Activated effector memory CD4-positive, alpha-beta T cell treated with Interleukin-2 at 50 U/mL for 16 hours (primary cell): ENCODE results near the gene RPRD1A.

Experiments used
- DNase-seq: peaks from one replicate; pipeline ENCODE4 v3.0.0-alpha.2; 2020

RPRD1A gene

DNA sequence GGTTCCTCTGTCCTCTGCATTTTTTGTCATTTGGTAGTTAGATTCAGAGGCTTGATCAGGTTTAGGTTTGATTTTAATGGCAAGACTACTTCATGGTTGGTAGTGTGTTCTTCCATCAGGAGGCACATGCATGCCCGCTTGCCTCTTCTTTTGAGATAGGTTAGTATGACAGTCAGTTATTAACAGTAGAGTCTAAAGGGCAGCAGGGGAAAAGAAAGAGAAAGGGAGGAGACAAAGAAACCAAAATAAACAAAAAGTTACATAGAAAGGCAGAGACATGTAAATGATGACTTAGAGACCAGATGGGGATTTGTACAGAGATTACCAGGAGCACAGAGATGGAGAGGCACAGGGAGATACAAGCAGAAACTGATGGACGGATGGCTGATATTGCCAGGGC, 105.0 kb downstream of the RPRD1A start:
- no peak for DNase-seq

DNA sequence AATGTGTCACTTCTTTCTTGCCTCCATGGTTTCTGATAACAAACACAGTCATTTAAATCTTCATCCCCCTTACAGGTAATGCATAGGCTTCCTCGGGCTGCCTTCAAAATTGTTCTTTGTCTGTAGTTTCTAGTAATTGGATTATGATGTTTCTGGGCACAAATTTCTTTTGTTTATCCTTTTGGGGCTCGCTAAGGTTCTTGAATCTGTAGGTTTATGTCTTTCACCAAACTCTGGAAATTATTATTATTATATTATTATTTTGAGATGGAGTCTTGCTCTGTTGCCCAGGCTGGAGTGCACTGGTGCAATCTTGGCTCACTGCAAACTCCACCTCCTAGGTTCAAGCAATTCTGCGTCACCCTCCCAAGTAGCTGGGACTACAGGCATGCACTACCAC, 111.1 kb downstream of the RPRD1A start:
- no peak for DNase-seq

DNA sequence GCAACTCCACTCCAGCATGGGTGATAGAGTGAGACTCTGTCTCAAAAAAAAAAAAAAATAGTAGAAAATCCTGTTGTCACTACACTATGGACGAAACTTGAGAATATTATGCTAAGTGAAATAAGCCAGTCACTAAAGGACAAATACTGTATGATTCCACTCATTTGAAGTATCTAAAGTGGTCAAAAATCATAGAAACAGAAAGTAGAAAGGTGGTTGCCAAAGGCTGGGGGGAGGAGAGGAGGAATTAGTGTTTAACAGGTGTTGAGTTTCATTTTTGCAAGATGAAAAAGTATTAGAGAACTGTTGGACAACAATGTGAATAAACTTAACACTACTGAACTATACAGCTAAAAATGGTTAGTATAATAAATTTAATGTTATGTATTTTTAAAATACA, 113.7 kb downstream of the RPRD1A start:
- DNase-seq: no peak

DNA sequence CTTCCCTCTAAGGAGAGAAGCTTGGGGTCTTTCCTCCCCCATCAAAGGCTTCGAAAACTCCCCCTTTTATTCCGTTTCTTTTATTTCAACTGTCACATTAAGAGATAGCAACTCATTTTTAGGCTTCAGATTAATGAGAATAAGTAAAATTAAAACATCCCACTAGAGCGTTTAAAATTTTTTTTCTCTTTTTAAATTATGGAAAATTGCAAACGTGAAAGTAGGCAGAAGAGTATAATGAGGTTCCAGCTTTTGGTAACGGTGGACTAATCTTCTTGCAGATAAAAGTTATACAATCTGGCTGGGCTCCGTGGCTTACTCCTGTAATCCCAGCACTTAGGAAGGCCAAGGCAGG, 116.8 kb downstream of the RPRD1A start:
- DNase-seq: no peak

DNA sequence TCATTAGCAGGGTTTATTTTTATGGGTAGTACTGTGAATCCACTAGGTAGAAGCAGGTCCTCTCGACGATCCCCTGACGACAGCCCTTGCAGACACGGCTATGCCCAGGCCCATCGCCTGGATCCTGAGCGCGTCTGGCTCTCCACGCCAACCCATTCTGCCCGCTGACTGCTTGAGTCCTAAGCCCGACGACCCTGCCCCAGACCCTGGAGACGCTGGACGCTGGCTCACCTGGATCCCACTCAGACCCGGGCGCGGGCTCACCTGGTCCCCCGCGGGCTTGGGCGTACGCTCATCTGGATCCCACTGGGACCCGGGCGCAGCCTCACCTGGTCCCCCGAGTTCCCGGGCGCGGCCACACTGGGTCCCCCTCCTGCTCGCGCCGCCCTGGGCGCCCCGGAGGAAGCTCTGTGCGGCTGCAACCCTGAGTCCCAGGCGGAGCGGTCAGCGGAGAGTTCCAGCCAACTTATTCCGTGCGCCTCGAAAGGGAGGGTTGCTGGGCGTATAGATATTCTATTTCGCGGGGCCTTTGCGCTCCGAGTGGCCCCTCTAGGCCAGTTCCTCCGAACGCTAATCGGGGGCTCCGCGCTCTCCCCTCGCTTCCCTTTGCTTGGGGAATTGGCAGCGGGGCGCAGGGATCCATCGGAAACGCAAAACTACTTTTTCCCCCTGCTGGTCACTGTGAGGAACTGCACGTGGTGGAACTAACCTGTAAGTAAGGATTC, 117.3 kb downstream of the RPRD1A start:
- peak; percentile 15 for DNase-seq

DNA sequence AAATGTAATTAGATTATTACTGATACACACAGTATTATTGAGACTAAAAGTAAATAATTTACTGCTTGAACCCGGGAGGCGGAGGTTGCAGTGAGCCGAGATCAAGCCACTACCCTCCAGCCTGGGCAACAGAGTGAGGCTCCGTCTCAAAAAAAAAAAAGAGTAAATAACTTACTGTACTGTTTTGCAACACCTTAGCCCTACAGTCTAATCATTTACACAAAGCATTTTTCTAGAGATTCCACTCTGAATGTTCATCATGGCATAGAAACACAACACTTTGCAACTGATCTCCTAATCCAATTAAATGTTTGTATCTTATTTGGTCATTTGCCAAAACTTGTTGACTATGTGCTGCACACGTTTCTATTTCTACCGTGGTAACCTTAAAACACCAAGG, 118.3 kb downstream of the RPRD1A start:
- DNase-seq: no peak

DNA sequence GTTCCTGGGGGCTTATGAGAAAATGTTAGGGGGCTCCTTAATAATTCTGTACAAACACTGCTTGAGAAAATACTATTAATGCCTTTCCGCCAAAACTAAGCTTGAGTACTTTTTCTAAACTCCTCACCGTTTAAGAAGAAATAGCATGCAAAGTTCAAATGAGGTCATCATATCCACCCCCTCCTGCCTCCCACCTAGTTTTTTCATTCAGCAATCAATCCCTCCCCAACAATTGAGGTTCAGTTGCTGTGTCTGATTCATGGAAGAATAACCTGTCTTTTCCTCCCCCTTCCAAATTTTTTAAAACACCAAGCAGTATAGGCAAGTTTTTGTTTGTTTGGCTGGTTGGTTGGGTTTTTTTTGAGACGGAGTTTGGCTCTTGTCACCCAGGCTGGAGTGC, 119.3 kb downstream of the RPRD1A start:
- no peak for DNase-seq

DNA sequence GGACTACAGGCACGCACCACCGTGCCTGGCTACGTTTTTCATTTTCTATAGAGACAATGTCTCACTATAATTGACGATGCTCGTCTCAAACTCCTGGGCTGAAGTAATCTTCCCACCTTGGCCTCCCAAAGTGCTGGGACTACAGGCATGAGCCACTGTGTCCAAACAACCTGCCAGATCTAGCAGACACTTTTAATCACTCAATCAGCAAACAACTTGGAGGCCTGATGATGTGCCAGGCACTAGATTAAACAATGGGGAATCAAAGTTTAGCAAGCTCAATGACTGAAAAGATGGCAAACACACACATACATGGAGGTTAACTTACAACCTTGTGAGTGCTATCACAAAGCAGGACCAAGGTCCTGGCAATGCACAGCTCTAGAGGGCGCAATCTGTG, 124.7 kb downstream of the RPRD1A start:
- no peak for DNase-seq

DNA sequence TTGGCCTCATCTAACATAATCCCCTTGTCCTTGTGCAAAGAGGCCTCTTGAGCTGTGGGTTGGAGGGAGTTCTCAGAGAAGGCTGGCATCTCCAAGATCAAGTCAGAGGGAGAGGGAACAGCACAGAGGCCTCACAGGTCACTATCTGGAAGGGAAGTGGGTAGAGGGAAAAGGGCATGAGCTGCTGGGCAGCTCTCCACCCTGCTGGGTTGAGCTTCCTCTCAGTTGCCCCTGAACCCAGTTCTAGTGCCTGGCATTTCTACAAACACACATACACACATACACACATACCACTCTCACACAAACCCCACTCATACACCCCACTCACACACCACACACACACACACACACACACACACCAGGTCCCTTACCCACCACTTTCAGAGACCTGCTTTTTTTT, 125.2 kb downstream of the RPRD1A start:
- no peak for DNase-seq

DNA sequence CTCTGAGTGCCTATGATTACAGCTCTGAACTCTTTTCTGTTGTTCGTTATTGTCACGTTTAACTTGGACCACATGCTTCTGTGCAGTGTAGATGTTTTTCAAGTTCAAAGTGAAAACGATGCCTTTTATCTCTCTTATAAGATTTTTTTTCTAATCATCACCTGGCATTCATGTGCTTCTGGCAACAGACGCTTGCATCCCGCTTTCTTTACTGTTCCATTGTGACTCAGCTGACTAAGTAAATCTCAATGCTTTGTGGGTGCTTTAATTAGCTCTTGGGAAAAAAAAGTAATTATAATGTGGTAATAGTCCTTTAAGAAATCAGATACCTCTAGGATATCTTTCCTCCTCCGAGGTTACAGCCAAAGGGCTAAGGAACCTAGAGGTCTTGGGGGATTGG, 126.1 kb downstream of the RPRD1A start:
- no peak for DNase-seq
